ENCODE data around the gene TMPRSS2. TPM values are rescaled to one million over a fixed set of nuclear protein-coding genes. Genes with fewer than 3 reads are reported as not detected.

Gene TMPRSS2
- total RNA-seq, 1 experiment from 2014 or later: not detected

Other genes with a start within 250 kb of the TMPRSS2 start
- not detected in 2 replicates for gene FAM3B, start 191.4 kb downstream of the TMPRSS2 start, total RNA-seq (2014; rRNA removed; shearing (Covaris generic); ENCODE audit: low replicate concordance)
- 2.8 and 3.2 TPM in 2 replicates for gene MX2, start 146.1 kb downstream of the TMPRSS2 start, total RNA-seq (2014; rRNA removed; shearing (Covaris generic); ENCODE audit: low replicate concordance)
- 18.0 and 18.3 TPM in 2 replicates for gene MX1, start 81.9 kb downstream of the TMPRSS2 start, total RNA-seq (2014; rRNA removed; shearing (Covaris generic); ENCODE audit: low replicate concordance)